ENCODE measurements around the gene TACR1. TPM values are rescaled to one million over a fixed set of nuclear protein-coding genes. Genes with fewer than 3 reads are reported as not detected.

The TACR1 gene
- total and polyA plus RNA-seq, 2 of the 13 experiments (the other 11 are each of a cell fraction or from before 2014, with no cell fraction given): not detected

DNA sequence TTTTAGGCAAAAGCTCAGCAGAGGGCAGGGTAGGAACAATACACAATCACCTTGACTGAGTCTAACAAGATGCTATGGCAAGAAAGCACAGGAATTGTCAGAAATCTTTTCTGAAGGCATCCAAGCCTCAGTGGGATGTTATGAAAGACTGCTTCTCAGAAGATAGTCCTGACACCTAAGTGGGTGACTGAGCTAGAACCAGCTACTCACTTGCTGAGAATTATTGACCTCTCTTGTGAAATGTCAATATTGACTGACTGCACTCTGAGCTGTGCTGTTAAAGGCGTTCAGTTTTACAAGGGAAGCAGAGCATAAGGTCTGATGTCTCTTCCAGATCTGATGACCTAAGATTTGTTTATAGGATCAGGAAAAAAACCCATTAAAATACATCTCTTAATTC, 46.1 kb downstream of the TACR1 start (continued):
- TF ChIP-seq, protein P1, sequence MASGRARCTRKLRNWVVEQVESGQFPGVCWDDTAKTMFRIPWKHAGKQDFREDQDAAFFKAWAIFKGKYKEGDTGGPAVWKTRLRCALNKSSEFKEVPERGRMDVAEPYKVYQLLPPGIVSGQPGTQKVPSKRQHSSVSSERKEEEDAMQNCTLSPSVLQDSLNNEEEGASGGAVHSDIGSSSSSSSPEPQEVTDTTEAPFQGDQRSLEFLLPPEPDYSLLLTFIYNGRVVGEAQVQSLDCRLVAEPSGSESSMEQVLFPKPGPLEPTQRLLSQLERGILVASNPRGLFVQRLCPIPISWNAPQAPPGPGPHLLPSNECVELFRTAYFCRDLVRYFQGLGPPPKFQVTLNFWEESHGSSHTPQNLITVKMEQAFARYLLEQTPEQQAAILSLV (CRISPR knock-in tag; IDR thresholded peaks at IDR 0.05; ENCODE audit: borderline replicate concordance): peak; percentile 42; the same call in 1 of the 2 replicates
- TF ChIP-seq KLF6 (CRISPR knock-in tag; IDR thresholded peaks at IDR 0.05) (peak; percentile 74; the same call in 1 of the 2 replicates), HINFP (CRISPR knock-in tag; IDR thresholded peaks at IDR 0.05; ENCODE audit: low read depth) (peak; percentile 67; the same call in 1 of the 2 replicates), ONECUT2 (CRISPR knock-in tag; IDR thresholded peaks at IDR 0.05) (peak; percentile 97), ATF2 (CRISPR knock-in tag; IDR thresholded peaks at IDR 0.05) (peak; percentile 93), ZNF232 (CRISPR knock-in tag; IDR thresholded peaks at IDR 0.05; ENCODE audit: borderline replicate concordance) (peak; percentile 83; the same call in 1 of the 2 replicates), ZNF556 (CRISPR knock-in tag; IDR thresholded peaks at IDR 0.05; ENCODE audit: borderline replicate concordance) (peak; percentile 89; the same call in 1 of the 2 replicates), CHCHD3 (CRISPR knock-in tag; IDR thresholded peaks at IDR 0.05) (no peak), GATAD2A (CRISPR knock-in tag; IDR thresholded peaks at IDR 0.05) (peak; percentile 99), YEATS4 (CRISPR knock-in tag; IDR thresholded peaks at IDR 0.05; ENCODE audit: borderline replicate concordance) (peak; percentile 44; the same call in 1 of the 2 replicates), ZNF710 (CRISPR knock-in tag; IDR thresholded peaks at IDR 0.05; ENCODE audit: borderline replicate concordance) (0 out of 2 replicates have a peak, but pooled peaks have one; percentile 28), SMYD3 (CRISPR knock-in tag; IDR thresholded peaks at IDR 0.05) (peak; percentile 85), ZNF432 (CRISPR knock-in tag; IDR thresholded peaks at IDR 0.05; ENCODE audit: borderline replicate concordance) (no peak), FIP1L1 (IDR thresholded peaks at IDR 0.05; ENCODE audit: borderline replicate concordance, insufficient read depth, low read depth, low read length) (no peak), ZFP62 (CRISPR knock-in tag; IDR thresholded peaks at IDR 0.05) (no peak), ZNF570 (CRISPR knock-in tag; IDR thresholded peaks at IDR 0.05; ENCODE audit: borderline replicate concordance) (no peak), KLF11 (CRISPR knock-in tag; IDR thresholded peaks at IDR 0.05) (0 out of 2 replicates have a peak, but pooled peaks have one; percentile 66), ZNF230 (CRISPR knock-in tag; IDR thresholded peaks at IDR 0.05) (no peak)
- TF ChIP-seq, protein P2, sequence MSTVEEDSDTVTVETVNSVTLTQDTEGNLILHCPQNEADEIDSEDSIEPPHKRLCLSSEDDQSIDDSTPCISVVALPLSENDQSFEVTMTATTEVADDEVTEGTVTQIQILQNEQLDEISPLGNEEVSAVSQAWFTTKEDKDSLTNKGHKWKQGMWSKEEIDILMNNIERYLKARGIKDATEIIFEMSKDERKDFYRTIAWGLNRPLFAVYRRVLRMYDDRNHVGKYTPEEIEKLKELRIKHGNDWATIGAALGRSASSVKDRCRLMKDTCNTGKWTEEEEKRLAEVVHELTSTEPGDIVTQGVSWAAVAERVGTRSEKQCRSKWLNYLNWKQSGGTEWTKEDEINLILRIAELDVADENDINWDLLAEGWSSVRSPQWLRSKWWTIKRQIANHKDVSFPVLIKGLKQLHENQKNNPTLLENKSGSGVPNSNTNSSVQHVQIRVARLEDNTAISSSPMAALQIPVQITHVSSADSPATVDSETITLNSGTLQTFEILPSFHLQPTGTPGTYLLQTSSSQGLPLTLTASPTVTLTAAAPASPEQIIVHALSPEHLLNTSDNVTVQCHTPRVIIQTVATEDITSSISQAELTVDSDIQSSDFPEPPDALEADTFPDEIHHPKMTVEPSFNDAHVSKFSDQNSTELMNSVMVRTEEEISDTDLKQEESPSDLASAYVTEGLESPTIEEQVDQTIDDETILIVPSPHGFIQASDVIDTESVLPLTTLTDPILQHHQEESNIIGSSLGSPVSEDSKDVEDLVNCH (CRISPR knock-in tag; IDR thresholded peaks at IDR 0.05): no peak
- TF ChIP-seq, protein P3, sequence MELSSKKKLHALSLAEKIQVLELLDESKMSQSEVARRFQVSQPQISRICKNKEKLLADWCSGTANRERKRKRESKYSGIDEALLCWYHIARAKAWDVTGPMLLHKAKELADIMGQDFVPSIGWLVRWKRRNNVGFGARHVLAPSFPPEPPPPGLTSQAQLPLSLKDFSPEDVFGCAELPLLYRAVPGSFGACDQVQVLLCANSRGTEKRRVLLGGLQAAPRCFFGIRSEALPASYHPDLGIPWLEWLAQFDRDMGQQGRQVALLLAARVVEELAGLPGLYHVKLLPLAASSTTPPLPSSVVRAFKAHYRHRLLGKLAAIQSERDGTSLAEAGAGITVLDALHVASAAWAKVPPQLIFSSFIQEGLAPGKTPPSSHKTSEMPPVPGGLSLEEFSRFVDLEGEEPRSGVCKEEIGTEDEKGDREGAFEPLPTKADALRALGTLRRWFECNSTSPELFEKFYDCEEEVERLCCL (CRISPR knock-in tag; IDR thresholded peaks at IDR 0.05; ENCODE audit: borderline replicate concordance): no peak
